ENCODE data around the gene HIRA.

DNA sequence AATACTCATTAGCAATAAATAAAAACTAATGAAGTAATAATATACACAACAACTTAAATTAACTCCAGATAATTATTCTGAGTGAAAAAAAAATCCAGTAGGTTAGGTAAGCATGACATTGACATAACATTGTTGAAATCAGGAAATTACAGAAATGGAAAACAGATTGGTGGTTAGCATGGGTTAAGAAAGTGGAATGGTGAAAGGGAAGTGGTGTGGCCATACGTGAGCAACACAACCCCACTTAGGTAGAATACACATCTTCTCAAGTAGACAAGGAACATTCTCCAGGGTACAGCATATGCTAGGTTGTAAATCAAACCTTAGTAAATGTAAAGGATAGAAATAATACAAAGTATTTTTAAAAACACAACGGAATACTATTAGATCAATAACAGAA is 109.8 kb downstream of the HIRA start:
- TF ChIP-seq, protein P1, sequence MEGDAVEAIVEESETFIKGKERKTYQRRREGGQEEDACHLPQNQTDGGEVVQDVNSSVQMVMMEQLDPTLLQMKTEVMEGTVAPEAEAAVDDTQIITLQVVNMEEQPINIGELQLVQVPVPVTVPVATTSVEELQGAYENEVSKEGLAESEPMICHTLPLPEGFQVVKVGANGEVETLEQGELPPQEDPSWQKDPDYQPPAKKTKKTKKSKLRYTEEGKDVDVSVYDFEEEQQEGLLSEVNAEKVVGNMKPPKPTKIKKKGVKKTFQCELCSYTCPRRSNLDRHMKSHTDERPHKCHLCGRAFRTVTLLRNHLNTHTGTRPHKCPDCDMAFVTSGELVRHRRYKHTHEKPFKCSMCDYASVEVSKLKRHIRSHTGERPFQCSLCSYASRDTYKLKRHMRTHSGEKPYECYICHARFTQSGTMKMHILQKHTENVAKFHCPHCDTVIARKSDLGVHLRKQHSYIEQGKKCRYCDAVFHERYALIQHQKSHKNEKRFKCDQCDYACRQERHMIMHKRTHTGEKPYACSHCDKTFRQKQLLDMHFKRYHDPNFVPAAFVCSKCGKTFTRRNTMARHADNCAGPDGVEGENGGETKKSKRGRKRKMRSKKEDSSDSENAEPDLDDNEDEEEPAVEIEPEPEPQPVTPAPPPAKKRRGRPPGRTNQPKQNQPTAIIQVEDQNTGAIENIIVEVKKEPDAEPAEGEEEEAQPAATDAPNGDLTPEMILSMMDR (conservative IDR thresholded peaks at IDR 0.05; ENCODE audit: low read depth, low read length), result no peak
- TF ChIP-seq EZH2 (IDR thresholded peaks at IDR 0.05; ENCODE audit: borderline replicate concordance, low read depth, low read length, poor library complexity, severe bottlenecking), result no peak
